Fibroblast of the aortic adventitia (primary cell): ENCODE measurements around the gene KCTD1. TPM values are rescaled to one million over a fixed set of nuclear protein-coding genes. Genes with fewer than 3 reads are reported as not detected.

Experiments used
- DNase-seq: peaks from one replicate; pipeline ENCODE4 v3.0.0-alpha.2; 2010; ENCODE audit warnings: low read depth
- H3K4me3 ChIP-seq: 2 replicates; pipeline ENCODE4 v1.5.1; 2011; ENCODE audit warnings: low read depth, mild to moderate bottlenecking, control low read depth, low read length, moderate library complexity
- total RNA-seq: library from RNA; depleted of rRNA; stranded (reverse); fragments of >200 nt; gene quantifications from 2 replicates; pipeline ENCODE4 v1.2.3, GENCODE V29; 2012; ENCODE audit warnings: low replicate concordance
- TF ChIP-seq, protein P1 (sequence below): IDR thresholded peaks from 2 replicates; pipeline ENCODE4 v1.5.1; 2011; ENCODE audit warnings: mild to moderate bottlenecking, low read length, control low read depth, inconsistent platforms; ENCODE audit not compliant: insufficient read depth

KCTD1 gene
- 9.9 and 21.8 TPM in 2 replicates for total RNA-seq

DNA sequence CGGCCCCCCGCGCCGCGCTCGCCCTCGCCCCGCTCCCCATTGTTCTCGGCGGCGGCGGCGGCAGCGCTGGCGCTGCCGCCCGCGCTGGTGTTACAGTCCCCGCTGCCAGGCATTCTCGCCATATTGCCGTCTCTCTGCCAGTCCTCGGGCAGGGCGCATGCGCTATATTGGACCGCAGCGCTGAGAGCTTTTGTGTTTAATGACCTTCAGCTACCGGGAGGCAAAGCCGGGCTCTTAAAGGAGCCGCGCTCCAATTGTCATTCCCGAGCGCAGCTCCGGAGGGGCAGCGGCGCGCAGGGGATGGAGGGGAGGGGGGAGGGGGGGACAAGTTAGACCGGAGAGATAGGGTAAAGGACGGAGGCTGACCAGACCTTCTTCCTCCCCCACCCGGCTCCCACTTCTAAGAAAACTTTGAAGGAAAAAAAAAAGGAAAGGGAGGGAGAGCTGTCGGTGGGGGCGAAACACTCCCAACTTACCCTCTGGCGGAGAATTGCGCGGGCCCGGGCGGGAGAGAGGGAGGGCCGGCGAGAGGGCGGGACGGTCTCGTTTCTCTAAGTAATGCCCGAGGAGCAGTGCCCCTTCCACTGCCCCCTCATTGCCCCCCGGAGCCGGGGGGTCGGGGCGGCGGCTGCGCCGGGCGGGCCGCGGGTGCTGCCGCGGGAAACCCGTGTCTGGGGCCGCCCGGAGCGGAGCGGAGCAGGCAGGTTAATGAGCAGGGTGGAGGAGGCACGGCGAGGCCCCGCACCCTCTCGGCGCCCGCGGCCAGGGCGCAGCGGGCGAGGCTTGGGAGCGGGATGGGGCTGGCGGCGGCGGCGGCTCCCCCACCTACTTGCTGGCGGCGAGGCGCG is at the start of gene KCTD1:
TSS of gene KCTD1 (minus strand) at position 139 of the 848 bp plus-strand sequence. CDS start at position 122, 17 bp downstream.
- TF ChIP-seq, protein P1, sequence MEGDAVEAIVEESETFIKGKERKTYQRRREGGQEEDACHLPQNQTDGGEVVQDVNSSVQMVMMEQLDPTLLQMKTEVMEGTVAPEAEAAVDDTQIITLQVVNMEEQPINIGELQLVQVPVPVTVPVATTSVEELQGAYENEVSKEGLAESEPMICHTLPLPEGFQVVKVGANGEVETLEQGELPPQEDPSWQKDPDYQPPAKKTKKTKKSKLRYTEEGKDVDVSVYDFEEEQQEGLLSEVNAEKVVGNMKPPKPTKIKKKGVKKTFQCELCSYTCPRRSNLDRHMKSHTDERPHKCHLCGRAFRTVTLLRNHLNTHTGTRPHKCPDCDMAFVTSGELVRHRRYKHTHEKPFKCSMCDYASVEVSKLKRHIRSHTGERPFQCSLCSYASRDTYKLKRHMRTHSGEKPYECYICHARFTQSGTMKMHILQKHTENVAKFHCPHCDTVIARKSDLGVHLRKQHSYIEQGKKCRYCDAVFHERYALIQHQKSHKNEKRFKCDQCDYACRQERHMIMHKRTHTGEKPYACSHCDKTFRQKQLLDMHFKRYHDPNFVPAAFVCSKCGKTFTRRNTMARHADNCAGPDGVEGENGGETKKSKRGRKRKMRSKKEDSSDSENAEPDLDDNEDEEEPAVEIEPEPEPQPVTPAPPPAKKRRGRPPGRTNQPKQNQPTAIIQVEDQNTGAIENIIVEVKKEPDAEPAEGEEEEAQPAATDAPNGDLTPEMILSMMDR, result no peak
- peak within 1 kb of the TSS; percentile 81 for H3K4me3 ChIP-seq
- DNase-seq, result peak; percentile 87

- DNase-seq, result no peak
- no peak overlapping the region for H3K4me3 ChIP-seq
- TF ChIP-seq, protein P1, result no peak
Observed at GRCh38 chr18:26593365-26594320, 45.3 kb upstream of the KCTD1 start.

DNA sequence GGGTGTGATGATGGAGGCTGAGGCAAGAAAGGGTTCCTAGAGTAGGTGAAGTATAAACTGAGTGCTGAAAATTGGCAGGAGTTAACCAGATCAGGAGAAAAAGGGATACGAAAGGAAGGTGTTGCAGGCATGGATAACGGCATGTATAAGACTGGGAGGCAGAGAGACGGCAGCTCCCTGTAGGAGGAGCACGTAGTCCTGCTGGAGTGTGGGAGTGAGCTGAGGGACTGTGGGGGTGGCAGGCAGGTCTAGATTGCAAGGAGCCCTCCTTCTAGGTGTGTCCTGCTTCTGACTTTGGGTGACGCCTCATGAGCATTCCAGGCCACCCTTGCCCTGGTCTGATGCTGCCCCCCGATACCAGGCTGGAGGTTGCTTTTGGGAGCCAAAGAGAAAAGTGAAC is 36.4 kb upstream of the KCTD1 start:
- TF ChIP-seq, protein P1, result no peak
- no peak for DNase-seq
- no peak overlapping the region for H3K4me3 ChIP-seq

DNA sequence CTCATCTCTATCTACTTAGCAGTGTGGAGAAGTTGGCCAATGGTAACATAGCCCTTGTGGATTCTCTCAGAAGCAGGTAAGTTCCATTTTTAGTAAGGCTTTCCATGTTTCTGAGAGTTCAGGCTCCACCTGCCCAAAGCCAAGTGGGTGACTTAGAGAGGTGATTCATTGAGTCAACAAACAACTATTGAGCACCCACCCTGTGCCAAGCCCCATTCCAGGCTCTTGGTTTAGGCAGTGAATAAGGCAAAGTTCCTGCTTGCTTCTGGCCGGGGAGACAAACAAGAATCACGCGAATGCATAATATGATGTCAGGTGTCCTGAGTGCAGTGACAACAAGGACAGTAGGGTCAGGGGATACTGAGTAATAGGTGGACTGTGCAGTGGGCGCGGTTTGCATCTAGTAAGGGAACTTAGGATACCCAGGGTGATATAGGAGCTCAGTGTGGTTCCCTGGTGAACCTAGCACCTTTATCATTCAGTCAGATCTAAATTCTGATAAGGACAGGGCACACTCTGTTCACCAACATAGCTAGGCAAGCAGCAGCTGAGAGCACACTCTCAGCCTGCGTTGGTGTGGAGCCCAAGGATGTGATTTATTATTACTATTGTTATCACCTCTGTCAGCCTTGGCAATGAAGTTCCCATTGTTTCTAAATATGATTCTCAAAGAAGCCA is 31.7 kb upstream of the KCTD1 start:
- peak; percentile 43 for DNase-seq

GRCh38 chr18:26575865-26576217 is 27.5 kb upstream of the KCTD1 start:
- no peak overlapping the region for H3K4me3 ChIP-seq
- TF ChIP-seq, protein P1, result no peak
- DNase-seq, result no peak

More for the DNA sequence above, 31.7 kb upstream of the KCTD1 start:
- H3K4me3 ChIP-seq, result no peak overlapping the region
- TF ChIP-seq, protein P1, result no peak
